GM21528 (cell line): ENCODE data around the gene CFAP58.

Source experiments
- ATAC-seq: cut with Tn5 transposase; IDR thresholded peaks from one replicate; pipeline ENCODE4 v1.9.1; 2021; ENCODE audit warnings: mild to moderate bottlenecking, moderate library complexity; ENCODE audit not compliant: unreplicated experiment, low FRiP score

CFAP58 gene

GRCh38 chr10:104359811-104360210 lies 6.2 kb downstream of the CFAP58 start:
- ATAC-seq, result no peak

- ATAC-seq, result no peak
These were observed 14.3 kb downstream of the CFAP58 start for GRCh38 chr10:104367904-104368303.

GRCh38 chr10:104368381-104368780 lies 14.7 kb downstream of the CFAP58 start:
- ATAC-seq, result no peak

- ATAC-seq, result no peak
These were observed 18.1 kb downstream of the CFAP58 start for GRCh38 chr10:104371753-104372152.

- ATAC-seq, result no peak
These were observed 21.0 kb downstream of the CFAP58 start for GRCh38 chr10:104374591-104374990.

- ATAC-seq, result no peak
These were observed 23.2 kb downstream of the CFAP58 start for GRCh38 chr10:104376784-104377300.

GRCh38 chr10:104380336-104380735 lies 26.7 kb downstream of the CFAP58 start:
- ATAC-seq, result no peak

GRCh38 chr10:104387130-104387888 lies 33.7 kb downstream of the CFAP58 start:
- peak; percentile 72 for ATAC-seq

GRCh38 chr10:104388830-104389229 lies 35.2 kb downstream of the CFAP58 start:
- ATAC-seq, result no peak

- ATAC-seq, result no peak
These were observed 37.7 kb downstream of the CFAP58 start for GRCh38 chr10:104391150-104391968.

GRCh38 chr10:104391969-104392296 lies 38.3 kb downstream of the CFAP58 start:
- no peak for ATAC-seq

- ATAC-seq, result no peak
These were observed 39.8 kb downstream of the CFAP58 start for GRCh38 chr10:104393387-104393786.

GRCh38 chr10:104396581-104396980 lies 42.9 kb downstream of the CFAP58 start:
- no peak for ATAC-seq

GRCh38 chr10:104403636-104404035 lies 50.0 kb downstream of the CFAP58 start:
- ATAC-seq, result no peak

- no peak for ATAC-seq
These were observed 53.4 kb downstream of the CFAP58 start for GRCh38 chr10:104406715-104407650.

GRCh38 chr10:104413528-104413927 lies 59.9 kb downstream of the CFAP58 start:
- ATAC-seq, result no peak

GRCh38 chr10:104415526-104416165 lies 62.0 kb downstream of the CFAP58 start:
- ATAC-seq, result no peak

GRCh38 chr10:104416851-104417250 lies 63.2 kb downstream of the CFAP58 start:
- no peak for ATAC-seq

GRCh38 chr10:104417637-104418292 lies 64.1 kb downstream of the CFAP58 start:
- ATAC-seq, result no peak

GRCh38 chr10:104424719-104425118 lies 71.1 kb downstream of the CFAP58 start:
- ATAC-seq, result peak; percentile 94
